K562 (cell line): ENCODE data around the gene CTDSPL.

Source experiments
- CC2D1A ChIP-seq: fragments of 450-650 bp; IDR thresholded peaks from 2 replicates; pipeline ENCODE4 v1.6.1; 2017; ENCODE audit warnings: mild to moderate bottlenecking
- GABPA ChIP-seq: fragments of 200-800 bp; sonication (Bioruptor generic); conservative IDR thresholded peaks from 2 replicates; pipeline ENCODE4 v1.6.1; 2016; ENCODE audit warnings: low read depth, missing genetic modification characterization, missing compliant biosample characterization
- POU5F1 ChIP-seq: fragments of 150-350 bp; IDR thresholded peaks from 2 replicates; pipeline ENCODE4 v1.6.1; 2014; ENCODE audit warnings: borderline replicate concordance, low read length, low read depth, mild to moderate bottlenecking; ENCODE audit not compliant: partially characterized antibody
- PTTG1 ChIP-seq: fragments of 450-650 bp; IDR thresholded peaks from 2 replicates; pipeline ENCODE4 v1.6.1; 2016; ENCODE audit warnings: low read depth, mild to moderate bottlenecking, missing genetic modification characterization, missing compliant biosample characterization
- RAD21 ChIP-seq, 2 experiments: fragments of 250-450 bp in 1 of 2; fragments of 450-650 bp in 1 of 2; sonication (Bioruptor Pico) in 1 of 2; formaldehyde crosslinking in 1 of 2; IDR thresholded peaks in 1 of 2; conservative IDR thresholded peaks in 1 of 2; 2 replicates each; pipeline versions ENCODE4 v1.4.0 to v1.8.0; 2020 to 2022; ENCODE audit warnings: mild to moderate bottlenecking in 2 of 2, moderate library complexity in 1 of 2
- RBFOX2 ChIP-seq: fragments of 200-400 bp; formaldehyde crosslinking; IDR thresholded peaks from 2 replicates; pipeline ENCODE4 v1.6.1; 2017; ENCODE audit warnings: low read depth, mild to moderate bottlenecking, low read length, moderate library complexity
- TF ChIP-seq, protein P1 (sequence below): conservative IDR thresholded peaks from 2 replicates; pipeline ENCODE4 v1.6.1; 2011; ENCODE audit warnings: low read depth, mild to moderate bottlenecking, low read length; ENCODE audit not compliant: control insufficient read depth
- TF ChIP-seq, protein P2 (sequence below): sonication (generic); formaldehyde crosslinking; IDR thresholded peaks from 2 replicates; pipeline ENCODE4 v1.8.1; 2022; ENCODE audit warnings: missing genetic modification reagents
- TF ChIP-seq, protein P3 (sequence below): fragments of 450-650 bp; formaldehyde crosslinking; IDR thresholded peaks from 2 replicates; pipeline ENCODE4 v1.4.0; 2020; ENCODE audit warnings: mild to moderate bottlenecking, mixed read lengths
- TF ChIP-seq, protein P4 (sequence below): sonication (generic); formaldehyde crosslinking; IDR thresholded peaks from 2 replicates; pipeline ENCODE4 v1.8.1; 2022; ENCODE audit warnings: missing genetic modification reagents
- TF ChIP-seq, protein P5 (sequence below), 3 experiments: IDR thresholded peaks in 2 of 3; conservative IDR thresholded peaks in 1 of 3; 2 replicates each; pipeline ENCODE4 v1.5.1; 2011 to 2012; ENCODE audit warnings: low read length in 3 of 3, mild to moderate bottlenecking in 3 of 3, control low read depth in 2 of 3, improper control_type of control experiment in 1 of 3, inconsistent platforms in 1 of 3, low read depth in 1 of 3, mixed read lengths in 1 of 3, moderate library complexity in 1 of 3; ENCODE audit not compliant: insufficient read depth in 2 of 3
- TF ChIP-seq, protein P6 (sequence below): fragments of 250-450 bp; sonication (Bioruptor Pico); IDR thresholded peaks from 2 replicates; pipeline ENCODE4 v1.8.0; 2022; ENCODE audit warnings: inconsistent platforms, mild to moderate bottlenecking, moderate library complexity, borderline replicate concordance

DNA sequence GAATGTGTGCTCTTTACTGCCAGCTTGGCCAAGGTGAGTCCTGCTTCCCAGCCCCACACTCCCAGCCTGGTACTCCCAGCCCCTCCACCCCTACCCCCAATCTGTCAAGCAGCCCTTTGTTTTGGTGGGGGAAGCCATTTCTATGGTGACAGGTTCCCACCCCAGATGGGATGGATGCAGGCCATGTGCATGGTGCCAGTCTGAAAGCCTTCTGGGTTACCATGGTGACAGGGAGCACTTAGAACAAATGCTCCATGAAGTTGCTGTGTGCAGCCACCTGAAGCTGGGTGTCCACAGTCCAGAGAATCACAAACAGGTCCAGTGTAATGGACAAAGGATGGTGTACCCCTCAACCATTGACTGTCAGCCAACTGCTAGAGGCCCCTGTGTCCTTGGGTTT is 109.8 kb downstream of the CTDSPL start:
- TF ChIP-seq, protein P1, sequence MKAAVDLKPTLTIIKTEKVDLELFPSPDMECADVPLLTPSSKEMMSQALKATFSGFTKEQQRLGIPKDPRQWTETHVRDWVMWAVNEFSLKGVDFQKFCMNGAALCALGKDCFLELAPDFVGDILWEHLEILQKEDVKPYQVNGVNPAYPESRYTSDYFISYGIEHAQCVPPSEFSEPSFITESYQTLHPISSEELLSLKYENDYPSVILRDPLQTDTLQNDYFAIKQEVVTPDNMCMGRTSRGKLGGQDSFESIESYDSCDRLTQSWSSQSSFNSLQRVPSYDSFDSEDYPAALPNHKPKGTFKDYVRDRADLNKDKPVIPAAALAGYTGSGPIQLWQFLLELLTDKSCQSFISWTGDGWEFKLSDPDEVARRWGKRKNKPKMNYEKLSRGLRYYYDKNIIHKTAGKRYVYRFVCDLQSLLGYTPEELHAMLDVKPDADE: no peak
- TF ChIP-seq RBFOX2 (no peak), CC2D1A (no peak), RAD21 (CRISPR knock-in tag; conservative IDR thresholded peaks at IDR 0.05 in 1 of 2, IDR thresholded peaks at IDR 0.05 in 1 of 2) (no peak), GABPA (tag) (no peak), POU5F1 (no peak), PTTG1 (no peak)
- TF ChIP-seq, protein P2, sequence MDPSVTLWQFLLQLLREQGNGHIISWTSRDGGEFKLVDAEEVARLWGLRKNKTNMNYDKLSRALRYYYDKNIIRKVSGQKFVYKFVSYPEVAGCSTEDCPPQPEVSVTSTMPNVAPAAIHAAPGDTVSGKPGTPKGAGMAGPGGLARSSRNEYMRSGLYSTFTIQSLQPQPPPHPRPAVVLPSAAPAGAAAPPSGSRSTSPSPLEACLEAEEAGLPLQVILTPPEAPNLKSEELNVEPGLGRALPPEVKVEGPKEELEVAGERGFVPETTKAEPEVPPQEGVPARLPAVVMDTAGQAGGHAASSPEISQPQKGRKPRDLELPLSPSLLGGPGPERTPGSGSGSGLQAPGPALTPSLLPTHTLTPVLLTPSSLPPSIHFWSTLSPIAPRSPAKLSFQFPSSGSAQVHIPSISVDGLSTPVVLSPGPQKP (CRISPR knock-in tag): no peak
- TF ChIP-seq, protein P3, sequence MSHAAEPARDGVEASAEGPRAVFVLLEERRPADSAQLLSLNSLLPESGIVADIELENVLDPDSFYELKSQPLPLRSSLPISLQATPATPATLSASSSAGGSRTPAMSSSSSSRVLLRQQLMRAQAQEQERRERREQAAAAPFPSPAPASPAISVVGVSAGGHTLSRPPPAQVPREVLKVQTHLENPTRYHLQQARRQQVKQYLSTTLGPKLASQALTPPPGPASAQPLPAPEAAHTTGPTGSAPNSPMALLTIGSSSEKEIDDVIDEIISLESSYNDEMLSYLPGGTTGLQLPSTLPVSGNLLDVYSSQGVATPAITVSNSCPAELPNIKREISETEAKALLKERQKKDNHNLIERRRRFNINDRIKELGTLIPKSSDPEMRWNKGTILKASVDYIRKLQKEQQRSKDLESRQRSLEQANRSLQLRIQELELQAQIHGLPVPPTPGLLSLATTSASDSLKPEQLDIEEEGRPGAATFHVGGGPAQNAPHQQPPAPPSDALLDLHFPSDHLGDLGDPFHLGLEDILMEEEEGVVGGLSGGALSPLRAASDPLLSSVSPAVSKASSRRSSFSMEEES (CRISPR knock-in tag): no peak
- TF ChIP-seq, protein P4, sequence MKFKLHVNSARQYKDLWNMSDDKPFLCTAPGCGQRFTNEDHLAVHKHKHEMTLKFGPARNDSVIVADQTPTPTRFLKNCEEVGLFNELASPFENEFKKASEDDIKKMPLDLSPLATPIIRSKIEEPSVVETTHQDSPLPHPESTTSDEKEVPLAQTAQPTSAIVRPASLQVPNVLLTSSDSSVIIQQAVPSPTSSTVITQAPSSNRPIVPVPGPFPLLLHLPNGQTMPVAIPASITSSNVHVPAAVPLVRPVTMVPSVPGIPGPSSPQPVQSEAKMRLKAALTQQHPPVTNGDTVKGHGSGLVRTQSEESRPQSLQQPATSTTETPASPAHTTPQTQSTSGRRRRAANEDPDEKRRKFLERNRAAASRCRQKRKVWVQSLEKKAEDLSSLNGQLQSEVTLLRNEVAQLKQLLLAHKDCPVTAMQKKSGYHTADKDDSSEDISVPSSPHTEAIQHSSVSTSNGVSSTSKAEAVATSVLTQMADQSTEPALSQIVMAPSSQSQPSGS (CRISPR knock-in tag): no peak
- TF ChIP-seq, protein P5, sequence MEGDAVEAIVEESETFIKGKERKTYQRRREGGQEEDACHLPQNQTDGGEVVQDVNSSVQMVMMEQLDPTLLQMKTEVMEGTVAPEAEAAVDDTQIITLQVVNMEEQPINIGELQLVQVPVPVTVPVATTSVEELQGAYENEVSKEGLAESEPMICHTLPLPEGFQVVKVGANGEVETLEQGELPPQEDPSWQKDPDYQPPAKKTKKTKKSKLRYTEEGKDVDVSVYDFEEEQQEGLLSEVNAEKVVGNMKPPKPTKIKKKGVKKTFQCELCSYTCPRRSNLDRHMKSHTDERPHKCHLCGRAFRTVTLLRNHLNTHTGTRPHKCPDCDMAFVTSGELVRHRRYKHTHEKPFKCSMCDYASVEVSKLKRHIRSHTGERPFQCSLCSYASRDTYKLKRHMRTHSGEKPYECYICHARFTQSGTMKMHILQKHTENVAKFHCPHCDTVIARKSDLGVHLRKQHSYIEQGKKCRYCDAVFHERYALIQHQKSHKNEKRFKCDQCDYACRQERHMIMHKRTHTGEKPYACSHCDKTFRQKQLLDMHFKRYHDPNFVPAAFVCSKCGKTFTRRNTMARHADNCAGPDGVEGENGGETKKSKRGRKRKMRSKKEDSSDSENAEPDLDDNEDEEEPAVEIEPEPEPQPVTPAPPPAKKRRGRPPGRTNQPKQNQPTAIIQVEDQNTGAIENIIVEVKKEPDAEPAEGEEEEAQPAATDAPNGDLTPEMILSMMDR (IDR thresholded peaks at IDR 0.05 in 2 of 3, conservative IDR thresholded peaks at IDR 0.05 in 1 of 3; ENCODE audit: insufficient read depth in 2 of 3, low read depth in 1 of 3, low read length in 3 of 3): 0 out of 6 replicates have a peak, but pooled peaks of 1 of the 3 experiments have one; percentile 2
- TF ChIP-seq, protein P6, sequence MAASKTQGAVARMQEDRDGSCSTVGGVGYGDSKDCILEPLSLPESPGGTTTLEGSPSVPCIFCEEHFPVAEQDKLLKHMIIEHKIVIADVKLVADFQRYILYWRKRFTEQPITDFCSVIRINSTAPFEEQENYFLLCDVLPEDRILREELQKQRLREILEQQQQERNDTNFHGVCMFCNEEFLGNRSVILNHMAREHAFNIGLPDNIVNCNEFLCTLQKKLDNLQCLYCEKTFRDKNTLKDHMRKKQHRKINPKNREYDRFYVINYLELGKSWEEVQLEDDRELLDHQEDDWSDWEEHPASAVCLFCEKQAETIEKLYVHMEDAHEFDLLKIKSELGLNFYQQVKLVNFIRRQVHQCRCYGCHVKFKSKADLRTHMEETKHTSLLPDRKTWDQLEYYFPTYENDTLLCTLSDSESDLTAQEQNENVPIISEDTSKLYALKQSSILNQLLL: no peak
